IMR-90 (cell line): ENCODE measurements around the gene GRK5. TPM values are rescaled to one million over a fixed set of nuclear protein-coding genes. Genes with fewer than 3 reads are reported as not detected.

ENCODE experiments used
- ATAC-seq: fragments of 200-7000 bp; cut with Tn5 transposase; 2 replicates; pipeline ENCODE4 v1.9.1; 2020; ENCODE audit warnings: low read depth, mild to moderate bottlenecking, moderate library complexity
- BruUV-seq: library from RNA; stranded (reverse); fragments of 400-500 nt; replicated peaks from 2 replicates; lab custom pipeline; 2021; lab: Mats Ljungman, UMichigan
- CTCF ChIA-PET: fragments of 300-600 bp; formaldehyde crosslinking; extraction: SDS; loops from one replicate; lab custom pipeline; 2021; ENCODE audit warnings: antibody characterized with exemption; lab: Yijun Ruan, JAX
- POLR2A ChIA-PET: fragments of 300-600 bp; sonication (Branson Sonifier 250); formaldehyde crosslinking; loops from one replicate; lab custom pipeline; 2022; ENCODE audit warnings: antibody characterized with exemption; ENCODE audit not compliant: unreplicated experiment; lab: Charles Lee
- DNase-seq: peaks from one replicate; pipeline ENCODE4 v3.0.0; 2013
- H2AFZ ChIP-seq: replicated peaks from 2 replicates; pipeline ENCODE3; 2013; ENCODE audit warnings: low read length, mild to moderate bottlenecking; ENCODE audit not compliant: poor library complexity
- H2AK5ac ChIP-seq: 2 replicates; pipeline ENCODE4 v1.6.1; 2013; ENCODE audit warnings: low read depth, low read length, inconsistent platforms
- H2AK9ac ChIP-seq: replicated peaks from 2 replicates; pipeline ENCODE3; 2013; ENCODE audit warnings: mild to moderate bottlenecking, low read depth, low read length, moderate library complexity; ENCODE audit not compliant: poor library complexity
- H2BK120ac ChIP-seq: 2 replicates; pipeline ENCODE4 v1.6.1; 2013; ENCODE audit warnings: low read depth, low read length, inconsistent platforms
- H2BK15ac ChIP-seq: 3 replicates; pipeline ENCODE4 v1.6.1; 2013; ENCODE audit warnings: low read depth, low read length, inconsistent platforms
- H2BK20ac ChIP-seq: 2 replicates; pipeline ENCODE4 v1.6.1; 2013; ENCODE audit warnings: low read depth, mild to moderate bottlenecking, inconsistent platforms, low read length, moderate library complexity
- H2BK5ac ChIP-seq: 2 replicates; pipeline ENCODE4 v1.6.1; 2013; ENCODE audit warnings: mild to moderate bottlenecking, low read depth, low read length, inconsistent platforms; ENCODE audit not compliant: poor library complexity, severe bottlenecking
- H3K14ac ChIP-seq: replicated peaks from 2 replicates; pipeline ENCODE4 v1.6.1; 2013; ENCODE audit warnings: low read depth, low read length, inconsistent platforms
- H3K18ac ChIP-seq: 2 replicates; pipeline ENCODE4 v1.6.1; 2013; ENCODE audit warnings: low read depth, low read length, control low read depth
- H3K23ac ChIP-seq: 2 replicates; pipeline ENCODE4 v1.6.1; 2013; ENCODE audit warnings: low read depth, low read length, inconsistent platforms
- H3K27ac ChIP-seq: 2 replicates; pipeline ENCODE4 v1.5.1; 2013; ENCODE audit warnings: mild to moderate bottlenecking, control low read depth, low read length; ENCODE audit not compliant: insufficient read depth
- H3K27me3 ChIP-seq: 2 replicates; pipeline ENCODE4 v1.6.1; 2013; ENCODE audit warnings: low read length; ENCODE audit not compliant: control insufficient read depth, insufficient read depth
- H3K36me3 ChIP-seq: 2 replicates; pipeline ENCODE4 v1.6.1; 2013; ENCODE audit warnings: low read length, mixed read lengths; ENCODE audit not compliant: control insufficient read depth, insufficient read depth
- H3K4ac ChIP-seq: 2 replicates; pipeline ENCODE4 v1.6.1; 2013; ENCODE audit warnings: low read depth, low read length, inconsistent platforms
- H3K4me1 ChIP-seq: 2 replicates; pipeline ENCODE4 v1.6.1; 2013; ENCODE audit warnings: low read length, mixed read lengths; ENCODE audit not compliant: control insufficient read depth, insufficient read depth
- H3K4me2 ChIP-seq: 2 replicates; pipeline ENCODE4 v1.6.1; 2013; ENCODE audit warnings: low read depth, mild to moderate bottlenecking, control low read depth, low read length, moderate library complexity
- H3K4me3 ChIP-seq: 2 replicates; pipeline ENCODE4 v1.5.1; 2013; ENCODE audit warnings: low read depth, mild to moderate bottlenecking, control low read depth, low read length, moderate library complexity; ENCODE audit not compliant: insufficient read depth
- H3K56ac ChIP-seq: 2 replicates; pipeline ENCODE4 v1.6.1; 2013; ENCODE audit warnings: low read length, inconsistent platforms; ENCODE audit not compliant: insufficient read depth; ENCODE audit errors: extremely low read depth
- H3K79me1 ChIP-seq, 2 experiments: 2 replicates each; pipeline ENCODE4 v1.6.1; 2013; ENCODE audit warnings: low read length in 2 of 2, inconsistent platforms in 1 of 2, low read depth in 1 of 2
- H3K9ac ChIP-seq: 2 replicates; pipeline ENCODE4 v1.6.1; 2013; ENCODE audit warnings: low read depth, low read length, control low read depth
- H3K9me1 ChIP-seq: 2 replicates; pipeline ENCODE4 v1.6.1; 2013; ENCODE audit warnings: low read length, inconsistent platforms; ENCODE audit not compliant: insufficient read depth
- H3K9me3 ChIP-seq: 2 replicates; pipeline ENCODE4 v1.6.1; 2013; ENCODE audit warnings: low read length; ENCODE audit not compliant: control insufficient read depth, insufficient read depth
- H4K20me1 ChIP-seq: 2 replicates; pipeline ENCODE4 v1.6.1; 2013; ENCODE audit warnings: low read length, inconsistent platforms; ENCODE audit not compliant: insufficient read depth
- H4K5ac ChIP-seq: 2 replicates; pipeline ENCODE4 v1.6.1; 2013; ENCODE audit warnings: mild to moderate bottlenecking, low read depth, low read length, control low read depth
- H4K8ac ChIP-seq, 2 experiments: 2 replicates each; pipeline ENCODE4 v1.6.1; 2013; ENCODE audit warnings: low read depth in 2 of 2, low read length in 2 of 2, control low read depth in 1 of 2, inconsistent platforms in 1 of 2
- H4K91ac ChIP-seq: 2 replicates; pipeline ENCODE4 v1.6.1; 2013; ENCODE audit warnings: low read depth, low read length, inconsistent platforms; ENCODE audit not compliant: insufficient read depth
- BHLHE40 ChIP-seq: fragments of 150-350 bp; IDR thresholded peaks from 2 replicates; pipeline ENCODE4 v1.6.1; 2016; ENCODE audit warnings: mild to moderate bottlenecking, low read depth, low read length
- CEBPB ChIP-seq: IDR thresholded peaks from 2 replicates; pipeline ENCODE4 v1.6.1; 2012; ENCODE audit warnings: low read depth, low read length, improper control_type of control experiment
- CHD1 ChIP-seq: IDR thresholded peaks from 2 replicates; pipeline ENCODE4 v1.6.1; 2012; ENCODE audit warnings: low read depth, low read length, improper control_type of control experiment
- FOS ChIP-seq: fragments of 150-350 bp; IDR thresholded peaks from 2 replicates; pipeline ENCODE4 v1.6.1; 2016; ENCODE audit warnings: low read depth, low read length
- NFE2L2 ChIP-seq: fragments of 150-350 bp; IDR thresholded peaks from 2 replicates; pipeline ENCODE4 v1.6.1; 2016; ENCODE audit warnings: low read depth, mild to moderate bottlenecking, low read length
- POLR2A ChIP-seq: IDR thresholded peaks from 2 replicates; pipeline ENCODE4 v1.6.1; 2012; ENCODE audit warnings: mild to moderate bottlenecking, low read depth, low read length
- RCOR1 ChIP-seq: IDR thresholded peaks from 2 replicates; pipeline ENCODE4 v1.6.1; 2012; ENCODE audit warnings: mild to moderate bottlenecking, low read length, improper control_type of control experiment; ENCODE audit not compliant: insufficient replicate concordance
- SMC3 ChIP-seq: fragments of 150-350 bp; IDR thresholded peaks from 2 replicates; pipeline ENCODE4 v1.6.1; 2016; ENCODE audit warnings: low read depth, mild to moderate bottlenecking, antibody characterized with exemption, low read length, moderate library complexity
- WGBS, 2 experiments: methylation state at CpG; one replicate each; pipeline versions ENCODE4 v1.1.5 to v1.1.7; 2013; ENCODE audit warnings: missing lambda C conversion rate in 2 of 2; ENCODE audit not compliant: insufficient read length in 1 of 2; ENCODE audit errors: extremely low coverage in 2 of 2; 5-methylcytosine and 5-hydroxymethylcytosine counted together
- dilution Hi-C: fragments of 300-500 bp; cut with HindIII; formaldehyde crosslinking; loops from one replicate; pipeline ENCODE4 v1.14.3; 2018; ENCODE audit warnings: low sequenced_read_pairs; ENCODE audit not compliant: unreplicated experiment
- in situ Hi-C: fragments of 300-500 bp; cut with MboI; formaldehyde crosslinking; loops from 3 replicates; pipeline ENCODE4 v1.14.3; 2019; ENCODE audit warnings: low sequenced_read_pairs, inconsistent platforms, mixed read lengths
- intact Hi-C: fragments of 100-400 bp; cut with micrococcal nuclease; formaldehyde crosslinking; loops from 2 replicates; pipeline ENCODE4 v1.10.0; 2022
- polyA plus RNA-seq, 3 experiments: library from polyadenylated mRNA; depleted of rRNA; stranded (reverse); fragments of >200 nt; gene quantifications; 2 replicates each; pipeline ENCODE4 v1.2.3, GENCODE V29; 2012; ENCODE audit warnings: low replicate concordance in 1 of 3
- total RNA-seq: library from RNA; depleted of rRNA; stranded (reverse); fragments of >200 nt; gene quantifications from 2 replicates; pipeline ENCODE4 v1.2.3, GENCODE V29; 2012
- TF ChIP-seq, protein P1 (sequence below): fragments of 150-350 bp; IDR thresholded peaks from 2 replicates; pipeline ENCODE4 v1.6.1; 2017; ENCODE audit warnings: mild to moderate bottlenecking, antibody characterized with exemption, low read length, low read depth
- TF ChIP-seq, protein P2 (sequence below): conservative IDR thresholded peaks from 2 replicates; pipeline ENCODE4 v1.5.1; 2012; ENCODE audit warnings: mild to moderate bottlenecking, low read depth, low read length, improper control_type of control experiment
- TF ChIP-seq, protein P3 (sequence below): fragments of 150-350 bp; IDR thresholded peaks from 2 replicates; pipeline ENCODE4 v1.6.1; 2016; ENCODE audit warnings: low read depth, mild to moderate bottlenecking, low read length, moderate library complexity, borderline replicate concordance

The GRK5 gene
- total and polyA plus RNA-seq, 2 of the 4 experiments (the other 2 are of a cell fraction) = 12.9 to 16.3 TPM

DNA sequence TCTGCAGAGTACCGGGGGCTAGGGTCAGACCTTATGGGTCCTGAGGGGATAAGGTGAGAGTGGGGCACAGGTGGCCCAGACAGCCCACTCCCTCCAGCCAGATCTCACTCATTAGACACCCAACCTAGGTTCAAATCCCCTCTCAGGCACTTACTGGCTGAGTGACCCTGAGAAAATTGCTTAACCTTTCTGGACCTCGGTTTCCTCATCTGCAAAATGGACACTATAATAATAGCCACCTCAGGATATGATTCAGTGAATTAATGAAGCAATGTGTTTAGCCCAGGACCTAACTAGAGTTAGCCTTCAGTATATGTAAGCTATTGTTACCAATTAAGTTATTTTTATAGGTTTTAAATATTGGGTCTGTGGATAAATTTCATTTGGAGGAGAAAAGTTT lies 212.6 kb downstream of the GRK5 start:
- H2BK5ac ChIP-seq = no peak overlapping the region
- H3K4me2 ChIP-seq = no peak overlapping the region
- H4K8ac ChIP-seq = no peak overlapping the region
- WGBS, 2 experiments = no CpG with 5 or more reads among the region's 2 CpGs
- peaks cover 17% of the 10 kb centered on the region for H4K20me1 ChIP-seq
- TF ChIP-seq, protein P1, sequence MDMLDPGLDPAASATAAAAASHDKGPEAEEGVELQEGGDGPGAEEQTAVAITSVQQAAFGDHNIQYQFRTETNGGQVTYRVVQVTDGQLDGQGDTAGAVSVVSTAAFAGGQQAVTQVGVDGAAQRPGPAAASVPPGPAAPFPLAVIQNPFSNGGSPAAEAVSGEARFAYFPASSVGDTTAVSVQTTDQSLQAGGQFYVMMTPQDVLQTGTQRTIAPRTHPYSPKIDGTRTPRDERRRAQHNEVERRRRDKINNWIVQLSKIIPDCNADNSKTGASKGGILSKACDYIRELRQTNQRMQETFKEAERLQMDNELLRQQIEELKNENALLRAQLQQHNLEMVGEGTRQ = no peak
- TF ChIP-seq FOS (no peak), BHLHE40 (no peak), NFE2L2 (no peak), CHD1 (no peak), CEBPB (no peak), POLR2A (no peak), RCOR1 (no peak), SMC3 (no peak)
- TF ChIP-seq, protein P2, sequence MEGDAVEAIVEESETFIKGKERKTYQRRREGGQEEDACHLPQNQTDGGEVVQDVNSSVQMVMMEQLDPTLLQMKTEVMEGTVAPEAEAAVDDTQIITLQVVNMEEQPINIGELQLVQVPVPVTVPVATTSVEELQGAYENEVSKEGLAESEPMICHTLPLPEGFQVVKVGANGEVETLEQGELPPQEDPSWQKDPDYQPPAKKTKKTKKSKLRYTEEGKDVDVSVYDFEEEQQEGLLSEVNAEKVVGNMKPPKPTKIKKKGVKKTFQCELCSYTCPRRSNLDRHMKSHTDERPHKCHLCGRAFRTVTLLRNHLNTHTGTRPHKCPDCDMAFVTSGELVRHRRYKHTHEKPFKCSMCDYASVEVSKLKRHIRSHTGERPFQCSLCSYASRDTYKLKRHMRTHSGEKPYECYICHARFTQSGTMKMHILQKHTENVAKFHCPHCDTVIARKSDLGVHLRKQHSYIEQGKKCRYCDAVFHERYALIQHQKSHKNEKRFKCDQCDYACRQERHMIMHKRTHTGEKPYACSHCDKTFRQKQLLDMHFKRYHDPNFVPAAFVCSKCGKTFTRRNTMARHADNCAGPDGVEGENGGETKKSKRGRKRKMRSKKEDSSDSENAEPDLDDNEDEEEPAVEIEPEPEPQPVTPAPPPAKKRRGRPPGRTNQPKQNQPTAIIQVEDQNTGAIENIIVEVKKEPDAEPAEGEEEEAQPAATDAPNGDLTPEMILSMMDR = no peak
- TF ChIP-seq, protein P3, sequence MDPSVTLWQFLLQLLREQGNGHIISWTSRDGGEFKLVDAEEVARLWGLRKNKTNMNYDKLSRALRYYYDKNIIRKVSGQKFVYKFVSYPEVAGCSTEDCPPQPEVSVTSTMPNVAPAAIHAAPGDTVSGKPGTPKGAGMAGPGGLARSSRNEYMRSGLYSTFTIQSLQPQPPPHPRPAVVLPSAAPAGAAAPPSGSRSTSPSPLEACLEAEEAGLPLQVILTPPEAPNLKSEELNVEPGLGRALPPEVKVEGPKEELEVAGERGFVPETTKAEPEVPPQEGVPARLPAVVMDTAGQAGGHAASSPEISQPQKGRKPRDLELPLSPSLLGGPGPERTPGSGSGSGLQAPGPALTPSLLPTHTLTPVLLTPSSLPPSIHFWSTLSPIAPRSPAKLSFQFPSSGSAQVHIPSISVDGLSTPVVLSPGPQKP = no peak
- H2AK9ac ChIP-seq = no peak overlapping the region
- POLR2A ChIA-PET = no interaction called here
- no peak overlapping the region for H2BK15ac ChIP-seq
- H3K4ac ChIP-seq = no peak overlapping the region
- dilution Hi-C loops = no loop called here
- no peak overlapping the region for H3K27ac ChIP-seq
- no peak overlapping the region for H3K23ac ChIP-seq
- in situ Hi-C loops = loop anchor here (5.0 kb wide), 1 partner anchor 213 kb away; the partner anchor contains the start of gene GRK5
- H3K36me3 ChIP-seq = peaks cover 43% of the 10 kb centered on the region
- no peak overlapping the region for H3K4me3 ChIP-seq
- no peak overlapping the region for H3K14ac ChIP-seq
- H2AK5ac ChIP-seq = peak overlapping the region; percentile 21; the same call in 1 of the 2 replicates
- no peak overlapping the region for H3K9ac ChIP-seq
- H2BK120ac ChIP-seq = no peak overlapping the region
- H4K5ac ChIP-seq = no peak overlapping the region
- no peaks in the 10 kb centered on the region for H3K27me3 ChIP-seq
- H3K56ac ChIP-seq = no peak overlapping the region
- CTCF ChIA-PET = interaction anchor here (0.6 to 1.7 kb wide), 3 partner anchors 38 to 211 kb away, joined by 4 to 7 read pairs (median 4); no protein-coding TSS in a partner anchor
- BruUV-seq = no TSS peak
- no peak overlapping the region for H3K18ac ChIP-seq
- no peaks in the 10 kb centered on the region for H3K9me3 ChIP-seq
- intact Hi-C loops = no loop called here
- H2AFZ ChIP-seq = no peak overlapping the region
- H3K9me1 ChIP-seq = peaks cover 16% of the 10 kb centered on the region
- H3K4me1 ChIP-seq = peaks cover 21% of the 10 kb centered on the region
- DNase-seq (no peak), ATAC-seq (no peak)
- no peak overlapping the region for H4K91ac ChIP-seq
- H2BK20ac ChIP-seq = no peak overlapping the region
- peaks cover 14 to 56% of the 10 kb centered on the region in 2 experiments; a peak in 3 of 4 replicates for H3K79me1 ChIP-seq
